Upper lobe of left lung (tissue), 4 donors: Measurements from ENCODE around the gene ACKR2.

Source experiments
- EP300 ChIP-seq, 4 donors: sonication (generic); formaldehyde crosslinking; IDR thresholded peaks; one replicate each; pipeline ENCODE4 v1.5.1; 2017; ENCODE audit warnings: antibody characterized with exemption in 4 of 4, control low read depth in 2 of 4
- POLR2A ChIP-seq, 4 donors: fragments of 450-650 bp; IDR thresholded peaks; one replicate each; pipeline ENCODE4 v1.5.1; 2016 to 2017; ENCODE audit warnings: antibody characterized with exemption in 4 of 4, mild to moderate bottlenecking in 2 of 4
- POLR2AphosphoS5 ChIP-seq, 2 donors: sonication (generic); formaldehyde crosslinking; IDR thresholded peaks; one replicate each; pipeline ENCODE4 v1.5.1; 2017; ENCODE audit warnings: antibody characterized with exemption in 2 of 2
- TF ChIP-seq, protein P1 (sequence below), 6 experiments: fragments of 450-650 bp in 4 of 6; fragments of 200-600 bp in 2 of 6; sonication (generic) in 2 of 6; IDR thresholded peaks; one replicate each; pipeline ENCODE4 v1.5.1; 2016 to 2019; ENCODE audit warnings: antibody characterized with exemption in 6 of 6

DNA sequence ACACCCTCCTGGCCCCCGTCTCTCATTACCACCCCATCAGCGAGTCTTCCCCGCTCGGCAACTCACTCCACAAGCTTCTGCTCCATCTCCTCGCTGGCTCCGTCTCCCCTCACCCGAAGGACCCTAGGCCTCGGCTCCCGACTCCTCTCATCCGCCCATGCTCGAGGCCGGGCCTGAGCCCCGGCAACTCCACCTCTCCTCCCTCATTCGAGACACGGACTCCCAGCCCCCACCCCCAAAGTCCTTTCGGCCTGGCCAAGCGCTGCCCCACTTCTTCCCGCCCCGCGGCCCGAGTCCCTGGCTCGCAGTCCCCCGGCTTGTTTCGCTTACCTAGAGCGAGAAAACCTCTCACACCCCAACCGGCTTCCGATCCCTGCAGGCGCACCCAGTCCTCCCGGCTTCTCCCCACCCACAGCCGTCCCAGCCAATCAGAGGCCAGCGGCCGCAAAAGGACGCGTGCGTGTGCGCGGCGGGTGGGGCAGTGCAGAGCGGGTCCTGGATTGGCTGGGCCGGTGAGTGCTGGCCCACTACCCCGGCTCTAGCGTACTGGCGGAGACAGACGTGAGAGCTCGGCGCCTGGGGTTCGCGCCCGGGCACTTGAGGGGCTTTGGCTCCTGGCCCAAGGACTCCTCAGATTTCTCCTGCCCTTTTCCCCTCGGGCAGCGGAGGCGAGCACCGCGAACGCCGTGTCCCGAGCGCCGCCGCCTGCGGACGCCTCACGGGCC lies 5.0 kb upstream of the ACKR2 start, which contains the start of gene HIGD1A:
- TF ChIP-seq, protein P1, sequence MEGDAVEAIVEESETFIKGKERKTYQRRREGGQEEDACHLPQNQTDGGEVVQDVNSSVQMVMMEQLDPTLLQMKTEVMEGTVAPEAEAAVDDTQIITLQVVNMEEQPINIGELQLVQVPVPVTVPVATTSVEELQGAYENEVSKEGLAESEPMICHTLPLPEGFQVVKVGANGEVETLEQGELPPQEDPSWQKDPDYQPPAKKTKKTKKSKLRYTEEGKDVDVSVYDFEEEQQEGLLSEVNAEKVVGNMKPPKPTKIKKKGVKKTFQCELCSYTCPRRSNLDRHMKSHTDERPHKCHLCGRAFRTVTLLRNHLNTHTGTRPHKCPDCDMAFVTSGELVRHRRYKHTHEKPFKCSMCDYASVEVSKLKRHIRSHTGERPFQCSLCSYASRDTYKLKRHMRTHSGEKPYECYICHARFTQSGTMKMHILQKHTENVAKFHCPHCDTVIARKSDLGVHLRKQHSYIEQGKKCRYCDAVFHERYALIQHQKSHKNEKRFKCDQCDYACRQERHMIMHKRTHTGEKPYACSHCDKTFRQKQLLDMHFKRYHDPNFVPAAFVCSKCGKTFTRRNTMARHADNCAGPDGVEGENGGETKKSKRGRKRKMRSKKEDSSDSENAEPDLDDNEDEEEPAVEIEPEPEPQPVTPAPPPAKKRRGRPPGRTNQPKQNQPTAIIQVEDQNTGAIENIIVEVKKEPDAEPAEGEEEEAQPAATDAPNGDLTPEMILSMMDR (IDR thresholded peaks at IDR 0.05) = peak in 2 of 6 experiments; percentile 12 to 26
- TF ChIP-seq EP300 (IDR thresholded peaks at IDR 0.05) (no peak), POLR2A (IDR thresholded peaks at IDR 0.05) (peak in 3 of 4 donors; percentile 87 to 98 (median 97)), POLR2AphosphoS5 (IDR thresholded peaks at IDR 0.05) (peak; percentile 88 to 98)
